NCI-H1105 treated with DMSO at 0.1 percent for 48 hours (cell line): ENCODE data around the gene TAF6L.
A peak's percentile ranks its signal among the peaks of the same experiment; 100 is the strongest.
"Not testable (repeated sequence)": the region's sequence is repeated elsewhere in the genome, so short reads cannot be mapped to it uniquely, and the experiment has no call there.

Experiments used
- DNase-seq: peaks from one replicate; lab custom pipeline; 2025; lab: John Stamatoyannopoulos, UW

TAF6L gene

DNA sequence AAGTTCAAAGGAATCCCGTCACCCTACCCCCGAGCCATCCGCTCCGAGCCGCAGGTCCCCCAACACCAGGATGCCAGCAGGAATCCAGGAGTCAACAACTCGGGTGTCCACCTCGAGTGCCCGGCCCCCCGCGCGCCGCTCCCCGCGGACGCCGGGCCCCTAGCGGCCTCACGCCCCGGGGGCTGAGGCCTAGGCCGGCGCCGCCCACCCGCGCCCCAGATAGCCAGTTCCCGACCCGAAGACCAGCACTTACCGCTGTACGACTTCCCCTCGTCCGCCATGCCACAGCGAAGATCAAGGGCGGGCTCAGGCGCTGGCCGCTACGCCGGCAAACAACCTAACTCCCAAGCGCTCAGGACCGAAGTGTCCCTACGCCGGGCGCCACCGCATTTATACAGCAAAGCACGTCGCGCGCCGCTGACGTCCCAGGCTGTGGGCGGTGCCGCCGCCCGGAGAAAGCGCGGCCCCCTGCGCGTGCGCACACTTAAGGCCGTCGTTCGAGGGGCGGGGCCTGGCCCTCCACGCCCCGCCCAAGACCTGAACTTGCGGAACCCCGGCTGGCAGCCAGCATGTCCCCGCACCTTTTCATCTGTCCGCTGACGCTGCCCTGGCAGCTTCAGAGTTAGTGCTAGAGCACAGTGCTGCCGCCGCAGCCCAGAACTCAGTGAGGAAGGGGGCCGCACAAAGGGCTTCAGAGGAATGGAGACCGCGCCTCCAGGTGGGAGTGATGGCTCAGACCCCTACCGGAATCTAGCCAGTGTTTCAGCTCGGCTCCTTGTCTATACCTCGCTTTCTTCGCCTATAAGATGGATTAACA lies 34.1 kb downstream of the TAF6L start, which contains the start of gene NXF1:
TSS of gene NXF1 (minus strand) at position 365 of the 817 bp plus-strand sequence. CDS start at position 281, 84 bp downstream.
- peak; percentile 96 for DNase-seq

DNA sequence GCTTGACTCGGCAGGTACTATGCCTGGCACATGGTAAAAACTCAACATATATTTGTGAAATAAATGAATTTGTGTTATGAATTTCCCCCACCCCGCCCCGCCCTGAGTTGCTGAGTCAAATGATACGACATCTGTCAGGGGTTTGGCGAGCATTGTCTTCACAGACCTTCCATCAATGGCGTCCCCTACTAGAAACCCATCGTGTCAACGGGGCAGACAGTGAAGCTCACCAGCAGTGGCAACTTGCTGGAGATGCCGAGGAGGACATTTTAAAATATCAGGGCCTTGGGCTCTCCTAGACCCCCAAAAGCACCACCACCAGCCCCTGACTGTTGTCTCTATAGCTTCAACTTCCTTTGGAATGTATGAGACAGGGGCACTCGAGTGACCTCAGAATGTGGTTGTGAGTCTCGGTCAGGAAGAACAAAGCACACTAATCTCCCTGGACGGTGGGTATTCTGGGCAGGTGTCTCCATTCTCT lies 34.8 kb downstream of the TAF6L start:
- DNase-seq = peak; percentile 62

DNA sequence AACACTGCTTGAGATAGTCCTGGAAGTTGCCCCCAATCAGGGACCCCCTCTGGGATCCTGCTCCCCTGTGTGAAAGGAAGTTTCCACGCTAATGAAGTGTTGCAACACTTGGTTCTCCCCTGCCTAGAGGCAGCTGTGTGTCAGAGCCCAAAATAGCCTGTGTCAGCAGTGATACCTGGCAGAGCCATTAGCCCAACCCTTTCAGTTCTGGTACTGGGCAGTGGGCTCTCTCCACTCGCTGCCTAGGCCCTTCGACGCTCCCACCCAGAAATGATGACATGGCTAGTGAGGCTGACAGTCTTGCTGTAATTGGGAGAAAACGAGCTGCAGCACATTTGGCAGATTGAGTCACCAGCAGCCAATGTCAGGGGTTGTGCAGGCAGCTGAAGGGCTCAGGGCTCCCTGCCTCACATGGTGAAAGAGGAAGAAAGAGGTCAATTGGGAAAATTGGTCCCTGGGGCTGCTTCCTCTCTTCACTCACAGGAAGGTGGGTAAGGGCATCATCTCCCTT lies 35.5 kb downstream of the TAF6L start:
- no peak for DNase-seq

DNA sequence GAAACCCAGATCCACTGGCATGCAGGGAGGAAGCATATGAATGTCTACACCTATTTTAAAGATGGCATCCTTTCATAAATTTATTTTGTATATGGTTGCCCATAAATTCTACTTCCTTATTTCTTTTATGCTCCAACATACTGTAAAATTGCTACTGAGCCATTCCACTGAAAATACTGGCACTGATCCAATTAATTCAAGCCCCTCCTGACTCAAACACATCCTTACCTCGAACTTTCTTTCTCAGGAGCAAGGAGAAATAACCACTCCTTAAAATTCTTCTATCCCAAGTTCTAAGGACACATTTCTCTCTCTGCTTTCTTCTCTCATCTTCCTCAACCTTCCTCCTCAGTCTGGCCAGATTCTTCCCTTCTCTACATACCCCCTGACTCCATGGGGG lies 39.6 kb downstream of the TAF6L start:
- DNase-seq = no peak

DNA sequence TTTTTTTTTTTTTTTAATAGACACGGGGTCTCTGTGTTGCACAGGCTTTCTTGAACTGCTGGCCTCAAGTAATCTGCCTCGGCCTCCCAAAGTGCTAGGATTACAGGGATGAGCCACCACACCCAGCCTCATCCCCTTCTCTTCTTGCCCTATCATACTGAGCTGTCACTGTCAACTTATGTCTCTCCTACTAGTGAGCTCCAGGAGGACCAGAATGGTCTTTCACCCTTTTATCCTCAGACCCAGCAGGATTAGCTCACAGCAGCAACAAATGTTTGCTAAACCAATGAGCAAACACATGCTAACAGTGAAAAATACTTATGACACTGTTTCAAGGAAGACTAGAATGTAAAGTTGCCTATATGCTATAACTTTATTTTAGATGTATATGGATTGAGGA lies 40.5 kb downstream of the TAF6L start:
- no peak for DNase-seq

DNA sequence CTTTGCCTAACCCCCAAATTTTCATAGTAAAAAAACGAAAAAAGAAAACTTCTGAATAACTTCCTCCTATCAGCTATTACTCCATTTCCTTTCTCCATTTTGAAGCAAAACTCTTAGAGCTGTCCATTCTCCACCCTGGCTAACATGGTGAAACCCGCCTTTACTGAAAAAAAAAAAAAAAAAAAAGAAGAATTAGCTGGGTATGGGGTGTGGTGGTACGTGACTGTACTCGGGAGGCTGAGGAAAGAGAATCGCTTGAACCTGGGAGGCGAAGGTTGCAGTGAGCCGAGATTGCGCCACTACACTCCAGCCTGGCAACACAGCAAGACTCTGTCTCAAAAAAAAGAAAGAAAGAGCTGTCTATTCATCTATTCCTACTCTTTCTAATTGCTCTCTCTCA lies 45.4 kb downstream of the TAF6L start:
- DNase-seq = no peak

DNA sequence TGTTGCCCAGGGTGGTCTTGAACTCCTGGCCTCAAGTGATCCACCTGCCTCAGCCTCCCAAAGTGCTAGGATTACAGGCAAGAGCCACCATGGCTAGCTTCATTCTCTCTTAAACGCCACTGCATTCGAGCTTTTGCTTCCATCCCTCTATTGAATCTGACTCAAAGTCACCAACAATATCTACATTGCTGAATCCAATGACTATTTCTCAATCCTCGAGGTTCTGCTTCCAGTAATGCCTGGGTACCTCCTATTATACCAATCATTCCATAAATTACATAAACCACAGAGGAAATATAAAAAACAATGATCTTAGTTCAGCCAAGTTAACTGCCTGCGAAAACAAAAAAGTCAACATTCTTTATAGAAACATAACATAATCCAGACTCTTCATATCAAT lies 45.9 kb downstream of the TAF6L start:
- DNase-seq = no peak

DNA sequence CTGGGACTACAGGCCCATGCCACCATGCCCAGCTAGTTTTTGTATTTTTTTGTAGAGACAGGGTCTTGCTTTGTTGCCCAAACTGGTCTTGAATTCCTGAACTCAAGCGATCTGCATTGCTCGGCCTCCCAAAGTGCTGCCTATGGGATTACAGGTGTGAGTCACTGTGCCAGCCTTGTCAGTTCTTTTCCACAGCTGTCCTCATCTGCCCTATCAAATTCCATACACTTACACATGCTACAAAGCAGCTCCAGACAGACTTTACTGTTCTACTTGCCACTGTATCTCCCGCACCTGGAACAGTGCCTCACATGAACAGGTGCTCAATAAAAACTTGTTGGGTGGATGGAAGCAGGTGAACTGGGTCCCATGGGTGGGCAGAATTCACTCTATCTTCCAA lies 52.5 kb downstream of the TAF6L start:
- no peak for DNase-seq

DNA sequence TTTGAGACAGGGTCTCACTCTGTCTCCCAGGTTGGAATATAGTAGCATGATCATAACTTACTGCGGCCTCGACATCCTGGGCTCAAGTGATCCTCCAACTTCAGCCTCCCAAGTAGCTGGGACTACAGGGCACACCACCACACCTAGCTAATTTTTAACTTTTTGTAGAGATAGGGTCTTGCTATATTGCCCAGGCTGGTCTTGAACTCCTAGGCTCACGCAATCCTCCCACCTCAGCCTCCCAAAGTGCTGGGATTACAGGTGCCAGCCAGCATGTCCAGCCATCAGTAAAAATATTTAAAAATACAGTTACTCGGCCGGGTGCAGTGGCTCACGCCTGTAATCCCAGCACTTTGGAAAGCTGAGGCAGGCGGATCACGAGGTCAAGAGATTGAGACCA lies 56.9 kb downstream of the TAF6L start:
- DNase-seq = not testable (repeated sequence)

DNA sequence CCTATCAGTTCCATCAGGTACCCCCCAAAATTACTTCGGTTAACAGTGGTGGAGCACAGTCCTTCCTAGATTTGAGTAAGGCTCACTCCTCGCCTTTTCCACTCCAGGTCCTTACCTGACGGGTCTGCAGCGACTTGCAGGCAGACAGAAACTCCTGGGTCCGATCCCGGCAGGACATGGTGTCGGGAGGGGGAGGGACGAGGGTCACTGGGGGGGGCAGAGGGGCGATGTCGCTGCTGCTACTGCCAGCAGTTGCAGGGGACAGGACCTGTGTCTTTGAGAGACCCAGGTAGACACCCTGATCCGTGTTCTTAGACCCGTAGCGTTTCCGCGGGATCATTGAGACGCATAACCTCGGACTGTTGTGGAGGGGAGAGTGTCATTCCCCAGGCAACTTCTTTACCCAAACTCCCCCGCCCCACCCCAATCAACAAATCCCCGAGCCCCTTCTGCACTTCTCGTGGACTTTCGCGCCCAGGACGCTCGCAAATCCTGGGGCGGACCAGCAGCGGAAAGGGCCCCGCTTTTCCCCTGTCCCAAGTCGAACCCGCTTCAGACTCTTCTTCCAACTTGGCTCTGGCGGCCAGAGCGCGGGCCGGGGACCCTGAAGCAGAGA lies 59.8 kb downstream of the TAF6L start:
- DNase-seq = peak; percentile 46

DNA sequence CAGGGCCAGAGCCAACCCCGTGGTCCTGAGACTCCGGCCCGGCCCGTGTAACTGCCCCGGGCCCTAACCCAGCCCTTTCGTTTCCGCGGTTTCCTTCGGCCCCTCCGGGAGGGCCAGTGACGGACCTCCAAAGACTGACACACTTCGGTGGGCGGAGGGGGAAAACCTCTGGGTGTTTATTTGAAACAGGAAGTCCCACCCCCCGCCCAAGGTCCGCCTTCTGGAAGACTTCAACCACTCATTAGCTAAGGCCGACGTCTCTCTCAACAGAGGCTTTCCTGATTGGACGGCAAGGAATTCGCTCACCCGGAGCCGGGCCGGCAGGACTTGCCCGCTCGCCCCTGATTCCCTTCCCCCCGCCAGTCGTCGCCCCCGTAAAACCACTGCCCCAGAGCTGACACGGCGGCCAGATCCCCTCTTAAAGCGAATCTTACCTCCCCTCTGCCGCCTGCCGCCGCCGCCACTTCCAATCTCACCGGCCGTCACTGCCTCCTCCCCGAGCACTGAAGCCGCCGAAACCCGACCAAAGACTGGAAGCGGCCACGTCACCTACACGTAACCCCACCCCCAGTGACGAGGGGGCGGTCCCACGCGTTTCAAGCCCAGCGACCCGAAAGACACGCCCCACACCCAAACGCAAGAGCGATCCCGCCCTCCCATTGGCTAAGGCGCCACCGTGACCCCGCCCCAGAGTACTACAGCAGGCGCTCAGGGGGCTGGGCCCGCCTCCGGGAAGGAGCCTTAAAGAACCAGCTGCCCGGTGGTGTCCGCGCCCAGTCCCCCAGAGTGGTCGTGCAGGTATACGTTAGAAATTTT lies 60.5 kb downstream of the TAF6L start, which contains the start of gene STX5:
TSS of gene STX5 (minus strand) at position 532 of the 816 bp plus-strand sequence. CDS start 808 bp downstream, outside the sequence.
- DNase-seq = peak; percentile 97

DNA sequence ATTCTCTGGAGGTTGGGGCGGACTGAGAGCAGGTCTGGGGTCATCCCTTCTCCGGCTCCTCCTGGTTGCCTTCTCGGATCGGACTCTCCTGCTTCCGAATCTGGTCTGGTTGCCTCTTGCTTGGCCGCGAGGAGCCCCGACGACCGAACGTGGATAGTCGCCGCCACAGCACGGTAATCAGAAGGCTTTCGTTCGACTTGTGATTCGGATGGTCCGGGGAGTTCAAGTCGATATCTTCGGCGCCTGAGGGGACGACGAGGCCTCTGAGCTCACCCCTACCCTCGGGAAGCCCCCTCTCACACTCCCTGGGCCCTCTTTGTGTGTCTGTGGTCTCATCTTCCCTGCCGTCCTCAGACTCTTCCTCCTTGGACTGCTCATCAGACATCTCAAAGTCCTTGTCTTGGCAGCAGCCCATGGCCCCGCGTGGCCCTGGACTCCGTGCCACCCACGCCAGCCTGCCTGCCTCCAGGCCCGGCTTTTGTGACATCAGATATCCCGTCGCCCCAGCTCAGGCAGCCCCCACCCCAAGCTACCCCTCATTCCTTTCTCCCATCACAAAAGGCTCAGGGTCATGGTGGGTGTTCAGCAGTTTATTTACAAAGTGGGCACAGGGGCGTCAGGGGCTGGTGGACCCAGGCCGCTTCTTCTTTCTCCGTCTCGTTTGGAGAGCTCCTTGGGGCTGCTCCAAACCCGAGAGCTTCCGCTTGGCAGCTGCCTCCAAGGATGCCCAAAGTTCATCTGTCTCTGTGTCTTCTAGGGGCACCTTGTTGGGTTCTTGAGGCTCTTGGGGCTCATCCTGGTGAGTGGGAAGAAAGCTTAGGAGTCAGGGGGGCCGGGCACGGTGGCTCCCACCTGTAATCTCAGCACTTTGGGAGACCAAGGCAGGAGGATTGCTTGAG lies 61.4 kb downstream of the TAF6L start, which contains the start of gene TEX54:
TSS of gene TEX54 (minus strand) at position 506 of the 899 bp plus-strand sequence.
- no peak for DNase-seq

DNA sequence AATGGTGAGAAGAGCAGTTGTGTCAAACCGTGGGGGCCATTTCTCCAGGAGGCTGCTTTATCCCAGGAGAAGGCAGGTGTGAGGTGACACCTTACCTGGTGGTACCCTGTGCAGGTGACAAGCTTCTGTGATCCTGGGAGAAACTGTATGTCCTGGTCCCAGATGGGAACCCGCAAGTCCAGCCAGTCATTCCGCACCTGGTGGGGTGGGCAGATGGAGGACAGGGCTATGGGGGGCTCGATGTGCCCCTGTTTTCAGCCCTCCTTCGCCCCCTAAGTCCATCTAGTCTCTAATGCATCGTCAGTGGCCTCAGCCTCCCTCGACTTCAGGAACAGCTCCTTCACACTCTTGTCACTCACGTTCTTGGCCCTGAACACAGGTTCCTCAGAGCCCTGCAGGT lies 64.1 kb downstream of the TAF6L start:
- no peak for DNase-seq
